Spleen (tissue), 7 donors: ENCODE results near the gene OSGEPL1.

Experiments used
- POLR2A ChIP-seq, 3 donors: fragments of 450-650 bp; IDR thresholded peaks; one replicate each; pipeline ENCODE4 v1.5.1; 2017; ENCODE audit warnings: antibody characterized with exemption in 3 of 3, mild to moderate bottlenecking in 1 of 3
- TF ChIP-seq, protein P1 (sequence below), 11 experiments: fragments of 200-600 bp in 7 of 11; fragments of 450-650 bp in 4 of 11; sonication (generic) in 4 of 11; IDR thresholded peaks in 8 of 11; conservative IDR thresholded peaks in 3 of 11; 1 replicate in 7 of 11; 2 replicates in 4 of 11; pipeline versions ENCODE4 v1.4.0 to v1.8.0; 2016 to 2021; ENCODE audit warnings: antibody characterized with exemption in 11 of 11, inconsistent platforms in 4 of 11, mild to moderate bottlenecking in 1 of 11
- donor health status: DM: no; HTN: no; CAD: no; lungs with moderate emphysema.
- donor health status: DM: no; HTN: no; CAD: no.
- donor health status: DM: no; HTN: no; CAD: no.

DNA sequence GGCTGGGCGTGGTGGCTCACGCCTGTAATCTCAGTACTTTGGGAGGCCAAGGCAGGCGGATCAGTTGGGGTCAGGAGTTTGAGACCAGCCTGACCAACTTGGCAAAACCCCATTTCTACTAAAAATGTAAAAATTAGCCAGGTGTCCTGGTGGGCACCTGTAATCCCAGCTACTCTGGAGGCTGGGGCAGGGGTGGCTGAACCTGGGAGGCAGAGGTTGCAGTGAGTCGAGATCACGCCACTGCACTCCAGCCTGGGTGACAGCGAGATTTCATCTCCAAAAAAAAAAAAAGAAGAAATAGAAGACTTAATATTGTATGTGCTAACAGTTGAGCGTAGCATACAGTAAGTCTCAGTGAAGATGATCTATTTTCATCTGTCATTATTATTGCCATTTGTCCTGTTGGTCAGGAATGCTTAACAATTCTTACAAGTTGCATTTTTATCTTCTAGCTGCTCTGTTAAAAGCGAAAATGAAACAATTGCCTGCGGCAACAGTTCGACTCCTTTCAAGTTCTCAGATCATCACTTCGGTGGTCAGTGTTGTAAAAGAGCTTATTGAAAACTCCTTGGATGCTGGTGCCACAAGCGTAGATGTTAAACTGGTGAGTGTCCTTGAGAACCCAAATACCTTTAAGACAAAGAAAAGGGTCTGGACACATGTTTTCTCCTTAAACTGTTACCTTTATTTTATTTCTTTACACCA, 28.9 kb upstream of the OSGEPL1 start:
- TF ChIP-seq, protein P1, sequence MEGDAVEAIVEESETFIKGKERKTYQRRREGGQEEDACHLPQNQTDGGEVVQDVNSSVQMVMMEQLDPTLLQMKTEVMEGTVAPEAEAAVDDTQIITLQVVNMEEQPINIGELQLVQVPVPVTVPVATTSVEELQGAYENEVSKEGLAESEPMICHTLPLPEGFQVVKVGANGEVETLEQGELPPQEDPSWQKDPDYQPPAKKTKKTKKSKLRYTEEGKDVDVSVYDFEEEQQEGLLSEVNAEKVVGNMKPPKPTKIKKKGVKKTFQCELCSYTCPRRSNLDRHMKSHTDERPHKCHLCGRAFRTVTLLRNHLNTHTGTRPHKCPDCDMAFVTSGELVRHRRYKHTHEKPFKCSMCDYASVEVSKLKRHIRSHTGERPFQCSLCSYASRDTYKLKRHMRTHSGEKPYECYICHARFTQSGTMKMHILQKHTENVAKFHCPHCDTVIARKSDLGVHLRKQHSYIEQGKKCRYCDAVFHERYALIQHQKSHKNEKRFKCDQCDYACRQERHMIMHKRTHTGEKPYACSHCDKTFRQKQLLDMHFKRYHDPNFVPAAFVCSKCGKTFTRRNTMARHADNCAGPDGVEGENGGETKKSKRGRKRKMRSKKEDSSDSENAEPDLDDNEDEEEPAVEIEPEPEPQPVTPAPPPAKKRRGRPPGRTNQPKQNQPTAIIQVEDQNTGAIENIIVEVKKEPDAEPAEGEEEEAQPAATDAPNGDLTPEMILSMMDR (IDR thresholded peaks at IDR 0.05 in 8 of 11, conservative IDR thresholded peaks at IDR 0.05 in 3 of 11): no peak
- TF ChIP-seq POLR2A (IDR thresholded peaks at IDR 0.05): no peak
